HG03521 (cell line): ENCODE data around the gene HOXC12.

Source experiments
- ATAC-seq: cut with Tn5 transposase; IDR thresholded peaks from one replicate; pipeline ENCODE4 v1.9.1; 2021; ENCODE audit warnings: mild to moderate bottlenecking, moderate library complexity; ENCODE audit not compliant: unreplicated experiment

HOXC12 gene

DNA sequence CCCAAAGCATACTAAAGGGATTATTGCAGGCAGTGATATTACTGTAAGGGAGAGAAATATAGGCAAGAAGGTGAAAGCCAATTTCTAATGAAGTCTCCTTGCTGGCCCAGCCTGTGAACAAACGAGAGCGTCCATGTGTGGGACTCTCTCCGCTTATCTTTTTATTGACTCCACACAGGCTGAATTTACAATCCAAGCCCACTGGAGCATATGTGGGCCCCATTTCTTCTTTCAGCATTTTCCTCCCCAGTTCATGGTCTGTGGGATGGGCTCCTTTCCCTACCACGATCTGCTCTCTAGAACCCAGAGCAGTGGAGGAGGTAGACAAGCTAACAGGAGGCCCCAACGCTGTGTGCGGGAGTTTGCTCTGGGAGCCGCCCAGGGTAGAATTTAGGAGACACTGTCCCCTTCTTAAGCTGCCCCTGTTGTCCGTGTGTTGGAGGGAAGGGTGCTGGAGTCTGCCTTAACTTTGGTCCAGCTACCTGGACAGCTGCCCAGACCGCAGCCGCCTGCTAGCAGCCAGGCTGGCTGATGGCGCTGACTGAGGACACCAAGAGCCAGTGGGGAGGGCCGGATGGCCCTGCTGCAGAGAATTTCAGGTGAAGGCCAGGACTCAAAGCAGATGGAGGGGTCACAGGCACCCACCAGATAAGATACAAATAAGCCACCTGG lies 15.0 kb downstream of the HOXC12 start:
- ATAC-seq, result no peak

DNA sequence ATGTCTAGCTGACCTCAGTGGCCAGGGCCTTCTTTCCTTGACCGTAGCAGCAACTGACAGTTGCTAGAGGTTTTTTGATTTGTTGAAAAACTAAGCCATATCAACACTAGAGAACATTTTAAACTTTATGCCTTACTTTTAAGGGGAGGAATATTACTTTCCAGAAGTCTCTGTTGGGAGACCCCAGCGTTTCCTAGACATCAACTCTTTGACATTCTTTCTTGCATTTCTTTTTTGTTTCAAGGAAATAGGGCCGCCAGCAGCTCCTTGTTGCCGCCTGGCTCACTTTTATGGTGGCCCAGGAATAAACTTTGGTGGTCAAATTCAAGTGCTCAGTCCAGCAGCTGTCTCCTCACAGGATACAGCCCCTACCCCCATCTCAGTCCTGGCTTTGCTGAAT lies 15.7 kb downstream of the HOXC12 start:
- ATAC-seq, result no peak

DNA sequence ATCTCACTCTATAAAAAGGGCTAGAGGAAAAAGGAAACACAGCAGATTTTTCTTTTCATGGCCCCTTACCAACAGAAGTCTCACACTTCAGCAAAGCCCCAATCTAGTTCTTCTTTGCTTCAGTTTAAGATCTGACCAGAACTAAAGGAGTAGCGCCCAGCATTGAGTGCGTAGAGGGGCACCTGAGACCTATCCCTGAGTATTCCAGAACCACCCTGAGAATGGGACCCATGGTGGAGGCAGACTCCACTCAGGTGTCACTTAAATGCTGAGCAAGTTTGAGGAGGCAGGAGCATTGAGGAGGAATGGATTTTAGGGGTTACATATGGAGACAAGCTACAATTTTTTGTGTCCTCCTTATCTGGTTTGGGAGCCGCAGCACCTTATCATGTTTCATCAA lies 16.4 kb downstream of the HOXC12 start:
- ATAC-seq, result no peak

DNA sequence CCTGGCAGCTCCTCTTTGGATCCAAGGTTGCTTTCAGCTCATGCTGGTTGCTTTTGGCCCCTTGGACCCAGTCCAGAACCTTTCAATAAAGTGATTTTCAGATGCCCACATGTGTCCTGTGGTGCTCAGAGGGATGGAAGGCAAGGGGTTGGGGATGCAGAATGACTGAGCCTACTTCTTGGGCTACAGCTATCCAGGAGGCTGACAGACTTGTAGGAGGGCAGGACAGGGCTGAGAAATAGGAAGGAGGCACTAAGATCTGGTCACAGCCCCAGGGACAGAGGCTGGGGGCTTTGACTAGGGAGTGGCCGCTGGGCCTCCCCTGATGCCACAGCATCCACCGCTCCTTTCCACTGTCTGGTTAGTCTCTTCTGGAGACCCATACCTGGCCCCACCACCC lies 17.0 kb downstream of the HOXC12 start:
- ATAC-seq, result no peak

DNA sequence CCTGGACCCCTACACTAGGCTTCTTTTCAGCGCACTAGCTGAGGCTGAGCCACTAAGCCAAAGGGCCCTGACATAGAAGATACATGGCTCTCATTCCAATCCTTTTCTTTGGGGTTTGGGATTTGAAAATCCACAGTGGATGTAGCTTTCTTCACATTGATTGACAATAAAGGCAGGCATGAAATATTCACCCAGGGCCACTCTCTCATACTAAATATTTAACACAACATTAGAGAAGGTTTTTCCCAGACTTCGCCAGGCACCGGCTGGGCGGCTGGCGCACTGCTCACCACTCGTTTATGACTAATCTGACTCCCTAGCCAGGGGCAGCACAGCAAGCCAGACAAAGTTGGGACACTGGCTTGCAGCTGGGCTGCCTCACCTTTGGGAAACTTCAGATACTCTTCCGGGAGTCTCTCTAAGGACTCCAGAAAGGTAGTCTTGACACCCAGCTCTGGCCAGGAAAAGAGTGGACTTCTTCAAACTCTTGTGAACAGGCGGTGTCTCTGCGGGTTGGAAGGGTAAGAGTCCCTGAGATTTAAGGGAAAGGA lies 17.5 kb downstream of the HOXC12 start:
- ATAC-seq, result no peak

DNA sequence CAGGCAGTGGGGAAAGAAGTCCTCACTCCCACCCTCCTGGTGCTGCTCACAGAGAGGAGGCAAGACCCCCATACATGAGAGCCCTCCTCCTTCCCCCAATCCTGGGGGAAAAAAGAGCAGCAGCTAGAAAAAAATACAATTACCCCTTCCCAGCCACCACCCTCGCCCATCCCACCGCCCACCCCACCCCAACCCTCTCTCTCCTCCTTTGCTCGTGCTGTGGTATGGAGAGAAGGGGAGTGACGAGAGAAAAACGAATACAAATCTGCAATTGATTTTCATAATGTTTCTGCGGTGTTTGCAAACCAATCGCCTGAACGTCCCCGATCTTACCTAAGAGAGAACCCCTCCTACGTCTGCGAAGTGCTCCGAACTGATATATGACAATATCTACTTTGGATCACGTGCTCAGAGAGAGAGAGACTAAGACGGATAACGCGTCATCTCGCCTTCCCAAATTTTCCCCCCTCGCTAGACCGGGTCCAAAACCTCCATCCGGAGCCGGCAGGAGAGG lies 18.1 kb downstream of the HOXC12 start, which contains the start of gene HOXC11:
Gene HOXC11 (plus strand): TSS at position 405 of the 514 bp plus-strand sequence. CDS start 116 bp downstream, outside the sequence.
- no peak for ATAC-seq

DNA sequence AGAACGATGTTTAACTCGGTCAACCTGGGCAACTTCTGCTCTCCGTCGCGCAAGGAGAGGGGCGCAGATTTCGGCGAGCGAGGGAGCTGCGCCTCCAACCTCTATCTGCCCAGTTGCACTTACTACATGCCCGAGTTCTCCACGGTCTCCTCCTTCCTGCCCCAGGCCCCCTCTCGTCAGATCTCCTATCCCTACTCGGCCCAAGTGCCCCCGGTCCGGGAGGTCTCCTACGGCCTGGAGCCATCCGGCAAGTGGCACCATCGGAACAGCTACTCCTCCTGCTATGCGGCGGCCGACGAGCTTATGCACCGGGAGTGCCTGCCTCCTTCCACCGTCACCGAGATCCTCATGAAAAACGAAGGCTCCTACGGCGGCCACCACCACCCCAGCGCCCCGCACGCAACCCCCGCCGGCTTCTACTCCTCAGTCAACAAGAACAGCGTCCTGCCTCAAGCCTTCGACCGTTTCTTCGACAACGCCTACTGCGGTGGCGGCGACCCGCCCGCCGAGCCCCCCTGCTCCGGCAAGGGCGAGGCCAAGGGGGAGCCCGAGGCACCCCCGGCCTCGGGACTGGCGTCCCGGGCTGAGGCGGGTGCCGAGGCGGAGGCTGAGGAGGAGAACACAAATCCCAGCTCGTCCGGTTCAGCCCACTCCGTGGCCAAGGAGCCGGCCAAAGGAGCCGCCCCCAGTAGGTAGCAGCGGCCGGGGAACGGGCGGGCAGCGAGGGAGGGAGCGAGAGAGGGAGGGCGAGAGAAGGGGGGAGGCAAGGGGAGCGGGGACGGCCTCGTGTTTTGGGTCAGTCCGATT lies 18.7 kb downstream of the HOXC12 start:
- ATAC-seq, result no peak

DNA sequence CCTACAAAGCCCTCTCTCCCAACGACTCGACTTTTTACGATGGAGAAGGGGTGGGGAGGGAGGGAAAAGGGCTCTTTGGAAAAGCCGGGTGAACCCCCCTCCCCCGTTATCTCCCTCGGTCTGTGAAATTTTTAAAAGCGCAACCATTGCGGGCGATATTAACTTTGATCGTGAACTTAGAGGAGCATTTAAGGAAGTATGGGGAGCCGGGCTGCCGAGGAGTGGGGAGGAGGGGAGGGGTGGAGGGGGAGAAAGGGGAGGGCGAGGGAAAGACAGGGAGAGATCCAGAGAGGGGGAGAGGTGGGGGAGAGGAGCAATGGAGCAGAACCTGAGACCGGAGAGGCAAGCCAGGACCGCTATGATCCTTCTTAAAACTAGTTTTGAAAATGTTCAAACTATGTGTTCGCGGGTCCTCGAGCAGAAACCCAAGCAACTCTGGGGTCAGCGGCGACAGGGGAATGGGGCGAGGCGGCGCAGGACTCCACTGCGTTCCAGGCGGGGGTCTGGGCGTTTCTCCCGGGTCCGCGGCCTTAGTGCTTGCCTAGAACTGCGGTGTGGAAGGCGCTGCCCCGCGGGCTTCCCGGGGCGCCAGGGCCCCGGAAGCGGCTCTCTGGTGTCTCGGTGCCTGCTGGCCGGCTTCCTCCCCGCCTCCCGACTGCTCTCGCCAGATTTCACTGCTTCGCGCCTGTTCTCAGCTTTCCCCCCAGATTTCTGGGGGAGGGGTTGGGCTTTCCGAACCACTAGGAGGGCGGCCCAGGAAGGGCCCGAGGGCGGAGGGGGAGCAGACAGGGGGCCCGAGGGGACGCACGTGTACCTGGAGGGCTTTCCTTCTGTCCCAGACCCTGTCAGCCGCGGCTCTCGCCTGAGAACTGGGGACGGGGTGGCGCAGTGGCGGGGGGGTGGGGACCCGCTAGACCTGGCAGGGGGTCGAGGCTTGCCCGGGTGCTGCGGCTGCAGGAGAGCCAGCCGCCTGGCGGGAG lies 19.7 kb downstream of the HOXC12 start, which contains the start of gene HOTAIR:
Gene HOTAIR (minus strand): TSS at position 871 of the 980 bp plus-strand sequence.
- ATAC-seq, result no peak

DNA sequence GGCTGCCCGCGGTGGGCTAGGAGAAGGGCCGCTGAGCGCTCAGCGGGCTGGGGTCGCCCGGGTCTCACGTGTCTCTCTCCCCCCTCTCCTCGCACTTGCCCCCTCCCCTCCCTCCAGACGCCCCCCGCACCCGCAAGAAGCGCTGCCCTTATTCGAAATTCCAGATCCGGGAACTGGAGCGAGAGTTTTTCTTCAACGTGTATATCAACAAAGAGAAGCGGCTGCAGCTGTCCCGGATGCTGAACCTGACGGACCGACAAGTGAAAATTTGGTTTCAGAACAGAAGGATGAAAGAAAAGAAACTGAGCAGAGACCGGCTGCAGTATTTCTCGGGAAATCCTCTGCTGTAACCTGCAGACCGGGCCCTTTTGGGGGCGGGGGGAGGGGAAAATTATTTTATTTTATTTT lies 20.4 kb downstream of the HOXC12 start:
- no peak for ATAC-seq

DNA sequence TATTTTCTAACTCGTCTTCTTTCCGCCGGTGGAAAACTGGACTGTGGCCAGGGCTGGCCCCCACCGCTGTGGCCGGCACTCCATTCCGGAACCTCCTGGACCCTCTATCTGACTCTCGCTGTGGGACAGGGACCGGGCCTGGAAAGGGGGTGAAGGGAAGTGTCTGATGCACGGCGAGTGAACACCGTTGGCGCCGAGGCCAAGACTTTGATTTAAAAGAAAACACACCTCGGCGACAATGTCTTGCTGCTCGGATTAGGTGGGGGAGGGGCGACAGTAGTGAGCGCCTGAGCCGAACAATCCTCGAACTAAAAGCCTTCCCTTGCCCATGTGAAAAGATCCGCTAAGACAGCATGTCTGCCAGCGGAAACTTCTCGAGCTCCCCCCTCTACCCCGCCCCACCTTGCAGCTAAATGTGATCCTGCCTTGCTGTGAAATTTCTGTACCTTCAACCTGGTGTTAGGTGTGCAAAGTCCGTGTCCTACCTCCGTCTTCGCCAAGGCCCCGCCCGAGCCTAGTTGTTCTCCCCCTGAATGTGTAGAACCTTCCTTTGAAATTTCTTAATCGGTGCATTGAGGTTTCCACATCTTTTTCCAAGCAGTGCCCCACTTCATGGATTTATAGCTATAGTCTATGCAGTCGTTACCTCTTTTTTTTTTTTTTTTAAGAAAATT lies 20.9 kb downstream of the HOXC12 start:
- ATAC-seq, result no peak

DNA sequence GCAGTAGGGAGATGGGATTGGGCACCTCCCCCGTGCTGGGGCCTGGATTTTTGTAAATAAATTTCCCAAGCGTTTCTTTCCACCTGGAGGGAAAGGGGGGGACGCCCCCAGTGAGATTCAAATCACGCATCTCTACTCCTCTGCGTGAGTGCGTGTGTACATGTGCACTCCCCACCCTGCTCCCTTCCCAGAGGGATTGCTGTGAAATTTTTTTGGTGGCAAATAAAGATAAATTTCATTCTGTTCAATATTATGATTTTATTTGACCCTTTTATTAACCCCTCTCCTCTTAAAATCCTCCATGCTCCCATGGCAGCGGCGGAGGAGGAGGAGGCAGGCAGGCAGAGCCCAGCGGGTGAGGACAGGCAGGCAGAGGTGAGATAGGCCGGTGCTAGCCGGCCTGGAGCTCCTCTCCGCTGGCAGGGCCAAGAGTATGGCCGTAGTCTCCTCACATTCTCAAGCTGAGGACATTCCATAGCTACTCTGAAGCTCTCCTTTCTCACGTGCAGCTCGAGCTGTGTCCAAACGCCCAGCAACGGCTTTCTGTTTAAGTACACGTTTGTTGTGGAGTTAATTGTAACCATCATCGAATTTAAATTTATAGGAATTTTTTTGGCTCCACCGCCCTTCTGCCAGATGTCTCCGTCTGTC lies 21.6 kb downstream of the HOXC12 start:
- no peak for ATAC-seq

DNA sequence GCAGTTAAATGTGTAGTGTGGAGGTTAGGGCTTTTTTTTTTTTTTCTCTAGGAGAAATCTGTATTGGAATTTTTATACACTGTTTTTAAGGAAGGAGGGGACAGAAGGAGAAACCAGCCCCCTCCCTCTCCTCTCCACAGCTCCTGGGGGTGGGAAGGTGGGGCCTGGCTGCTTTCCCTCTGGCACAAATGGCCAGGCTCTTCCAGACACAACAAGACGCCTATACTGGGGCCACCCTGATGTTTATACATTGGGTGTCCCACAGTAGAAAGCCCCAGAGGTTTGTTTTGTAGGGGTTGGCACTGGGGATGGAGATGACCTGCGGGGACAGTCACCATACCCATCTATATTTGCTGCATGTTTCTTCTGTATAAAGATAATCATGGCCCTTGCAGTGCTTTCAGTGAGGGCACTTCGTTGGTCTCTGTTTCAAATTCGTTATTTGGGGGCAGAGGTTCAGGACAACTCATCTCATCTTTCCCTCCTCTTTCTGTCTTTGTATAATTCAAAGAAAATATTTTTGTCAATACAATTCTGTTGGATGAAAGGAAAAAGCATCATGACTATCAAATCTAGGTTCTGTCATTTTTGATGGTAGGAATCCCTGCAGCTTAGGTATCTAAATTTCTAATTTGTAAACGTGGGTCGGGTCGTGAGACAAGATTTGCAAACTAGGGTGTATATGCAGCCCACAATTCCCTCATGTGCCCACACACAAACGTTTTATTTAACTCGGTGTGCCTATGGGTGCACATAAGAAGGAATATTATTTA lies 22.3 kb downstream of the HOXC12 start:
- ATAC-seq, result no peak

DNA sequence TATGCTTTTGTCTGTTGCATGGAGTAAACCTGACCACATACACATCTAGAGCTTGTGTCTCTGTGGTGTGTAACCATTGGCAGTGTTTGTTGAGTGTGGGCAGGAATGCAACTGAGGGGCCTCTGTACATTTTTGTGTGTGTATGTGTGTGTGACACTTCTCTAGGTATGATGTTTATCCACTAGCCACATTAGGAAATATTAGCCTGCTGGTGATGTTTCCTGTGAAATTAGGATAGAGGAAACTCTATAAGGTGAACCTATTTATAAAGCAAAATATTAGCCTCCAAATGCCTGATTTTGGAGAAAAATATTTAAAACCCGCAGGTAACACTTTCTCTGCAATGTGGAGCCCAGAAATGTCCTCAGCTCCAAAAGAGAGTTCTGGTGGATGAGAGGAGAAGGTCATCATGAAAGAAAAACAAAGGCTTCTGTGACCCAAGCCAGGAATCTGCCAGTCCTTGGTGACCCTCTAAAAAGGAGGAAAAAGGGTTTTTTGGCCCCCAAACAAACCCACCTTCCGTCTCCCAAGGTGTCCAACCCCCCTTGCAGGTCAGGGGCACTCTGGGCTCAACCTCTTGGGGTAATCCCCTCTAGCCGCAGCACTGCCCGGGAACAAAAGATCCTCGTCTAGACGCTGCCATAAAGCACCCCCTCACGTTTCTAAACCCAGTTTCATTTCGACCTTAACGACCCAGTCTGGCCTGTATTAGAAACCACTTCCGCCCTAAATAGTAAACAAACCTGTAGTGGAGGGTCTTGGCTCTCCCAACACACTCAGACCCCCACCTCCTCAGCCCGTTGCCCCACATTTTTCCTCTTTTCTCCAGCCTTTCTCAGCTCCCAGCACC lies 23.1 kb downstream of the HOXC12 start:
- no peak for ATAC-seq

DNA sequence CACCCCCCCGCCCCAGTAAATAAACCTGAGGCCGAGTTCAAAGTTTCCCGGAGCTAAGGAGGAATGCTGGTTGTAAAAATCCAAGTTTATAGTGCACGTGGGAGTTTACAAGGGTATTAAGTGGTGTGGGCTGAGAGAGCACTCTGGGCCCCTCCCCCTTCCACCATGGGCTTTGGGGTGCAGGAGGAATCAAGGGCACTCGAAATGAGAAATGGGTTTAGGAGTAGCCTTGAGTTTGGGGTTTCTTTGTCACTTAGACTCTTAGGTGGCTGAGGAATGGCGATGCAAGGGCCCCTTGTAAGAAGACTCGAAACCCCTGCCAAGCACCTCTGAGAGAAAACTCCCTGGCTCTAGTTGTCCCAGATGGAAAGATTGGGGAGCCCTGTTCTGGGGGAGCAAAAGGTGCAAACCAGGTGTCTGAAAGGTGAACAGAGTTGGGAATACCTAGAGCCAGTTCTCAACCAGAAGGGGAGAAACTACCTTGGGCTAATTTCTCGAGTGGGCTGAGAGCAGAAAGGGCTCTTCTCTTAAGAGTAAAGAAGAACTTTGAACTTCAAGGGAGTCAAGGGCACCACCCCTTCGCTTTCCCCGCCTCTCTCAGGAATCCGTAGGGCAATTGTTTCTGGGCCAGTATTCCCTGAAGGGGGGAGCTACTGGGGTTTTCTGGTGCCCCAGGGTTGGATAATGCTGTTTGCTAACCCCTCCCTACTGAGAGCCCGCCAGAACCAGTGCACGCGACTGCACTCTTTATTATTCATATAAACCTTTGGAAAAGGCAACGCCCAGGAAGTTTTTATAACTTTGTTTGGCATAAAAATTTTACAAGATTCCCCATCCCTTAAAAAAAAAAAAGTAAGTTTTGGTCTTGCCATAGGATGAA lies 24.0 kb downstream of the HOXC12 start:
- ATAC-seq, result no peak

DNA sequence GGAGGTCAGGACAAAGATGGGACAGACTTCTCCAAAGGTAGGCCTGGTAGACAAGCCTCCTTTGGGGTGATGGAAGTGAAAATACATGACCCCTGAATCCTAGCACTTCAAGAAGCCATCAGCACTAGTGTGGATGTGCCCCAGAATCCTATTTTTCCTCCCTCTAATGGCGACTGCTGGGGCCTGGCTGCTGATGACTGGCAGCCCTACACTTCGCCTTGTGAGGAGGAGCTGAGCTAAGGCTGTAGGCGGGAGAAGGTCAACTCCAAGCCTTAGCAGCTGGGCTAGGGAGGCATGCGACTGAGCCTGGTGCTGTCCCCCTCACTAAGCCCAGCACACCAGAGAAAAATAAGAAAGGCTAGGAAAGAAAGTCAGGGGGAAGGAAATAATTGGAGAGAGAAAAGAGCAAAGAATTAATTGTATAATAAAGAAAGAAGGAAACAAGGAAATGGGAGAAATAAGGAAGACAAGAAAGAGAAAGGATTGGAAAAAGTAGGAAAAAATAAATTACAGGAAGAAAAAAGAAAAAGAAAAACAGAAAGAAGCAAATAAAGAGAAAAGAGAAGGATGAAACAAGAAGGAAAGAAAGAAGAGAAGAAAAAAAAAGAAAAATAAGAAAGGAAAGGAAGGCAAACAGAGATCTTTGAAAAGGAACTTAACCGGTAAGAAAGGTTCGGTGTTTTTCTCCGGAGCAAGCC lies 25.6 kb downstream of the HOXC12 start:
- no peak for ATAC-seq

DNA sequence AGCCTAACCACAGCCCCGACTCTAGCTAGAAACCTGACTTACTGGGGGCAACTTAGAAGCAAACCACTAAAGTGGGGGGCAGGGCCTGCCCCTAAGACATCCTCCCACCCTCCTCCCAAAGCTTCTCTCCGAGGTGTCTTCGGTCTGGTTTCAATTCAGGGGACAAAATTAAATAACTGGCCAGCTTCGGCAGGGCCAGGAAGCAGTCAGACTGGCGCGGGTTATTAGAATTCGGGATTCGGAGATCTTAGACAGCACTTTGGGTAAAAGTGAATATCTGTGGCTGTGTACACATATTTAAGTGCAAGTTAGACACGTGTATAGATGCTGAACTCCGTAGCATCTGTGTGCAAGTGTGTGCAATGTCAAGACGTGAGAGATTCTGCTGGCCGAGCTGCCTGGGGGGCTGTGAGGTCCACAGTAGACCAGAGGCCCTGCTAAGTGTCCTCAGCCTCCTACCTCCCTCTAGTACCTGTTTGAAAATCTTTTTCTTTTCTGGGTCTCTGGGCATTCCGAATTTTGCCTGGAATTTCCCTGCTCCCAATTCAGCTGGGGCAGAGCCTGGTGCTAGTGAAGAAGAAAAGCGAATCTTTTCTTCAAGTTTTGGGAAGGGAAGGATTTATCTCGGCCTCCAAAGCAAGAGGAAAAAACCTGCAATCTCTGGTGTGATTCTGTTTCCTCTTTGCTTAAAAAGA lies 26.2 kb downstream of the HOXC12 start:
- ATAC-seq, result no peak
